Karpas-422 (cell line): Measurements from ENCODE around the gene JMJD8. TPM values are rescaled to one million over a fixed set of nuclear protein-coding genes. Genes with fewer than 3 reads are reported as not detected.

Experiments
- DNase-seq: peaks from one replicate; pipeline ENCODE4 v3.0.0-alpha.2; 2015
- H2AFZ ChIP-seq: fragments of 200-600 bp; sonication (generic); 2 replicates; pipeline ENCODE4 v1.6.1; 2014; ENCODE audit warnings: antibody characterized with exemption, low read length, mixed read lengths
- H3K27ac ChIP-seq: fragments of 200-600 bp; sonication (generic); 2 replicates; pipeline ENCODE4 v1.5.1; 2014; ENCODE audit warnings: mild to moderate bottlenecking, low read length, moderate library complexity
- H3K27me3 ChIP-seq: fragments of 200-600 bp; sonication (generic); 2 replicates; pipeline ENCODE4 v1.6.1; 2014; ENCODE audit warnings: low read length, mixed read lengths
- H3K36me3 ChIP-seq: fragments of 200-600 bp; sonication (generic); 2 replicates; pipeline ENCODE4 v1.6.1; 2014; ENCODE audit warnings: low read length, mixed read lengths; ENCODE audit not compliant: insufficient read depth
- H3K4me1 ChIP-seq: fragments of 200-600 bp; sonication (generic); 2 replicates; pipeline ENCODE4 v1.6.1; 2014; ENCODE audit warnings: mild to moderate bottlenecking, low read length, mixed read lengths
- H3K4me2 ChIP-seq: fragments of 200-600 bp; sonication (generic); 2 replicates; pipeline ENCODE4 v1.6.1; 2014; ENCODE audit warnings: low read length, low read depth, mild to moderate bottlenecking; ENCODE audit not compliant: poor library complexity, severe bottlenecking
- H3K4me3 ChIP-seq: fragments of 200-600 bp; sonication (generic); 2 replicates; pipeline ENCODE4 v1.5.1; 2014; ENCODE audit warnings: mild to moderate bottlenecking, antibody characterized with exemption, low read length, mixed read lengths
- H3K79me2 ChIP-seq: fragments of 200-600 bp; sonication (generic); 2 replicates; pipeline ENCODE4 v1.6.1; 2014; ENCODE audit warnings: mild to moderate bottlenecking, low read length, mixed read lengths
- H3K9ac ChIP-seq: fragments of 200-600 bp; sonication (generic); 2 replicates; pipeline ENCODE4 v1.6.0; 2014; ENCODE audit warnings: low read length
- H3K9me2 ChIP-seq: fragments of 200-600 bp; sonication (generic), shearing (Covaris generic); replicated peaks from 2 replicates; pipeline ENCODE4 v1.6.0; 2014; ENCODE audit warnings: mild to moderate bottlenecking, low read length, moderate library complexity; ENCODE audit not compliant: insufficient read depth
- H3K9me3 ChIP-seq: fragments of 300-700, 200-600 bp; sonication (generic); 2 replicates; pipeline ENCODE4 v1.6.1; 2014; ENCODE audit warnings: low read length, mixed read lengths
- H4K20me1 ChIP-seq: fragments of 200-600 bp; sonication (generic); 2 replicates; pipeline ENCODE4 v1.6.1; 2014; ENCODE audit warnings: mild to moderate bottlenecking, antibody characterized with exemption, low read length, low read depth; ENCODE audit not compliant: insufficient read depth
- total RNA-seq: library from RNA; depleted of rRNA; stranded (reverse); fragments of >200 nt; shearing (Covaris generic); gene quantifications from 2 replicates; pipeline ENCODE4 v1.2.3, GENCODE V29; 2014; ENCODE audit warnings: low replicate concordance; rRNA removed

The JMJD8 gene
- 27.6 and 28.1 TPM in 2 replicates for total RNA-seq

GRCh38 chr16:684071-684794 is at the start of gene JMJD8:
Gene JMJD8 (minus strand): TSS chr16:684334. CDS start chr16:684319, 15 bp downstream.
- no peaks in the 10 kb centered on the region for H3K27me3 ChIP-seq
- H3K4me3 ChIP-seq: peak within 1 kb of the TSS; percentile 78
- H3K4me2 ChIP-seq: peak within 1 kb of the TSS; percentile 75
- no peak within 1 kb of the TSS for H2AFZ ChIP-seq
- peak; percentile 96 for DNase-seq
- H3K79me2 ChIP-seq: peaks cover 27% of the 10 kb centered on the region
- peaks cover 13% of the 10 kb centered on the region for H4K20me1 ChIP-seq
- no peaks in the 10 kb centered on the region for H3K9me3 ChIP-seq
- H3K27ac ChIP-seq: no peak within 1 kb of the TSS
- peak within 1 kb of the TSS; percentile 77 for H3K9ac ChIP-seq
- H3K36me3 ChIP-seq: 0 out of 2 replicates have a peak, but pooled peaks cover 4% of the 10 kb centered on the region
- peaks cover 37% of the 10 kb centered on the region for H3K4me1 ChIP-seq
- H3K9me2 ChIP-seq: no peaks in the 10 kb centered on the region

- Histone ChIP-seq H3K9me2 (no peaks in the 10 kb centered on the region), H3K27me3 (no peaks in the 10 kb centered on the region), H2AFZ (no peak overlapping the region), H4K20me1 (no peaks in the 10 kb centered on the region), H3K9ac (no peak overlapping the region), H3K4me1 (peaks cover 54% of the 10 kb centered on the region), H3K79me2 (peaks cover 18% of the 10 kb centered on the region), H3K27ac (no peak overlapping the region), H3K36me3 (peaks cover 17% of the 10 kb centered on the region; the same call in 1 of the 2 replicates), H3K4me2 (no peak overlapping the region), H3K9me3 (no peaks in the 10 kb centered on the region), H3K4me3 (no peak overlapping the region)
- DNase-seq: peak; percentile 72
These were observed 49.5 kb upstream of the JMJD8 start for GRCh38 chr16:733382-734207.

- H3K36me3 ChIP-seq: peaks cover 17% of the 10 kb centered on the region; the same call in 1 of the 2 replicates
- no peaks in the 10 kb centered on the region for H3K27me3 ChIP-seq
- no peak overlapping the region for H3K4me3 ChIP-seq
- H3K9ac ChIP-seq: no peak overlapping the region
- H3K79me2 ChIP-seq: peaks cover 21% of the 10 kb centered on the region
- no peak overlapping the region for H3K27ac ChIP-seq
- H3K9me2 ChIP-seq: no peaks in the 10 kb centered on the region
- DNase-seq: peak; percentile 46
- H2AFZ ChIP-seq: no peak overlapping the region
- no peaks in the 10 kb centered on the region for H4K20me1 ChIP-seq
- no peaks in the 10 kb centered on the region for H3K9me3 ChIP-seq
- H3K4me2 ChIP-seq: no peak overlapping the region
- H3K4me1 ChIP-seq: peaks cover 50% of the 10 kb centered on the region
These were observed 48.8 kb upstream of the JMJD8 start for GRCh38 chr16:732936-733335.

- no peaks in the 10 kb centered on the region for H4K20me1 ChIP-seq
- H3K9ac ChIP-seq: no peak overlapping the region
- no peaks in the 10 kb centered on the region for H3K9me3 ChIP-seq
- H3K27me3 ChIP-seq: no peaks in the 10 kb centered on the region
- H3K36me3 ChIP-seq: peaks cover 17% of the 10 kb centered on the region; the same call in 1 of the 2 replicates
- no peak overlapping the region for H3K4me2 ChIP-seq
- no peak overlapping the region for H3K27ac ChIP-seq
- peaks cover 49% of the 10 kb centered on the region for H3K4me1 ChIP-seq
- H3K79me2 ChIP-seq: peaks cover 24% of the 10 kb centered on the region
- no peaks in the 10 kb centered on the region for H3K9me2 ChIP-seq
- no peak for DNase-seq
- H3K4me3 ChIP-seq: no peak overlapping the region
- H2AFZ ChIP-seq: no peak overlapping the region
These were observed 48.2 kb upstream of the JMJD8 start for GRCh38 chr16:732332-732731.

- H3K4me2 ChIP-seq: peak overlapping the region; percentile 93
- H3K4me3 ChIP-seq: no peak overlapping the region
- H2AFZ ChIP-seq: no peak overlapping the region
- no peaks in the 10 kb centered on the region for H4K20me1 ChIP-seq
- peaks cover 21% of the 10 kb centered on the region for H3K79me2 ChIP-seq
- H3K9me2 ChIP-seq: no peaks in the 10 kb centered on the region
- H3K27ac ChIP-seq: peak overlapping the region; percentile 27; the same call in 1 of the 2 replicates
- H3K36me3 ChIP-seq: peaks cover 12% of the 10 kb centered on the region; the same call in 1 of the 2 replicates
- H3K9me3 ChIP-seq: no peaks in the 10 kb centered on the region
- H3K4me1 ChIP-seq: peaks cover 49% of the 10 kb centered on the region
- peak; percentile 54 for DNase-seq
- no peaks in the 10 kb centered on the region for H3K27me3 ChIP-seq
- peak overlapping the region; percentile 20; the same call in 1 of the 2 replicates for H3K9ac ChIP-seq
These were observed 46.8 kb upstream of the JMJD8 start for GRCh38 chr16:730666-731509.

- no peaks in the 10 kb centered on the region for H3K27me3 ChIP-seq
- peaks cover 12% of the 10 kb centered on the region; the same call in 1 of the 2 replicates for H3K36me3 ChIP-seq
- H2AFZ ChIP-seq: no peak overlapping the region
- H3K79me2 ChIP-seq: peaks cover 21% of the 10 kb centered on the region
- peak overlapping the region; percentile 91 for H3K4me3 ChIP-seq
- H3K4me2 ChIP-seq: peak overlapping the region; percentile 93
- H4K20me1 ChIP-seq: no peaks in the 10 kb centered on the region
- H3K27ac ChIP-seq: peak overlapping the region; percentile 49; the same call in 1 of the 2 replicates
- no peaks in the 10 kb centered on the region for H3K9me3 ChIP-seq
- H3K9me2 ChIP-seq: no peaks in the 10 kb centered on the region
- DNase-seq: peak; percentile 49
- peak overlapping the region; percentile 91; the same call in 1 of the 2 replicates for H3K9ac ChIP-seq
- H3K4me1 ChIP-seq: peaks cover 57% of the 10 kb centered on the region
These were observed 45.9 kb upstream of the JMJD8 start for GRCh38 chr16:729768-730665.
